Measurements from ENCODE around the gene RACGAP1.

RACGAP1 gene, protein sequence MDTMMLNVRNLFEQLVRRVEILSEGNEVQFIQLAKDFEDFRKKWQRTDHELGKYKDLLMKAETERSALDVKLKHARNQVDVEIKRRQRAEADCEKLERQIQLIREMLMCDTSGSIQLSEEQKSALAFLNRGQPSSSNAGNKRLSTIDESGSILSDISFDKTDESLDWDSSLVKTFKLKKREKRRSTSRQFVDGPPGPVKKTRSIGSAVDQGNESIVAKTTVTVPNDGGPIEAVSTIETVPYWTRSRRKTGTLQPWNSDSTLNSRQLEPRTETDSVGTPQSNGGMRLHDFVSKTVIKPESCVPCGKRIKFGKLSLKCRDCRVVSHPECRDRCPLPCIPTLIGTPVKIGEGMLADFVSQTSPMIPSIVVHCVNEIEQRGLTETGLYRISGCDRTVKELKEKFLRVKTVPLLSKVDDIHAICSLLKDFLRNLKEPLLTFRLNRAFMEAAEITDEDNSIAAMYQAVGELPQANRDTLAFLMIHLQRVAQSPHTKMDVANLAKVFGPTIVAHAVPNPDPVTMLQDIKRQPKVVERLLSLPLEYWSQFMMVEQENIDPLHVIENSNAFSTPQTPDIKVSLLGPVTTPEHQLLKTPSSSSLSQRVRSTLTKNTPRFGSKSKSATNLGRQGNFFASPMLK

DNA sequence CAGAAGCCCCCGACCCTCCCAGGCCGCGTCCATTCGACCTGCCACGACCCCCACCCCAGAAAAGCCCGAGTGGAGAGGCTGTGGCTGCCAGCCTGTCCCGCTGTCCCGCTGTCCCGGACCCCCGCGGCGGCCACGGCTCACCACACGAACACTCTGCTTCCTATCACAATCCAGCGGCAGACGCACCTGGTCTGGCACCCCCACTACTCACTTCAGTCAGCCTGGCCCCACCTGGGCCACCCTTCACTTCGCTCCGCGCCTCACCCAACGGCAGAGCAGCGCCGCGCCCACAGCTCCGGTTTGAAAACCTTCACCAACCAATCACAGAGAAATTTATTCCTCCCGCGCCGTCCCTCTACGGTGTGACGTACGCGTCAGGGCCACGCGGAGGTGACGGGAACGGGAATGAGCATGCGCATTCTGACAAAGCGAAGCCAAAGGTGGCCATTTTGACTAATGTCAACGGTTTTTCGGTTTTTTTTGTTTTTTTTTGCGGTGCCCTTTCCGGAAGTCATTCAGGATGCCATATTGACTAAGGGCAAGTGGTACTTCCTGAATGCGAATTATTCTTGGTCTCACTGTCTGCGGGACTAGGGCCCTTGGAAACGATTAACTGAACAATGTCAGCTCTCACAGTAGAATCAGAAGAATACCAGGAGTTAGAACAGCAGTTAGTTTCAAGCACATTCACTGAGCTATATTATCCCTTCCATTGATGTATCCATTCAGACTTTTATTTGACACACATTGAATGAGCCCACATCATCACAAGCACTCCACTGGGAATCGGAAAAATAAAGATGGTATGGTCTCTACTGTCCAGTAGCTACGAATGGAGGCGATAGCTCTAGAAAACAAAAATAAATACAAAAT, at the start of gene RACGAP1:
Gene RACGAP1 (minus strand): TSS at position 308 of the 873 bp plus-strand sequence. CDS start 8,779 bp downstream, outside the sequence.
- peak; percentile 100 for DNase-seq

DNA sequence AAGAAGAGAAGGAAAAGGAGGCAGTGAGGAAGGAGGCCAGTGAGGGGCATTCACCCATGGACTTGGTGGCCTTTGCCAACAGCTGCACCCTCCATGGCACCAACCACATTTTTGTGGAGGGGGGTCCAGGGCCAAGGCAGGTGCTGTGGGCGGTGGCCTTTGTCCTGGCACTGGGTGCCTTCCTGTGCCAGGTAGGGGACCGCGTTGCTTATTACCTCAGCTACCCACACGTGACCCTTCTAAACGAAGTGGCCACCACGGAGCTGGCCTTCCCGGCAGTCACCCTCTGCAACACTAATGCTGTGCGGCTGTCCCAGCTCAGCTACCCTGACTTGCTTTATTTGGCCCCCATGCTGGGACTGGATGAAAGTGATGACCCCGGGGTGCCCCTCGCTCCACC, 48.4 kb upstream of the RACGAP1 start:
- no peak for DNase-seq

DNA sequence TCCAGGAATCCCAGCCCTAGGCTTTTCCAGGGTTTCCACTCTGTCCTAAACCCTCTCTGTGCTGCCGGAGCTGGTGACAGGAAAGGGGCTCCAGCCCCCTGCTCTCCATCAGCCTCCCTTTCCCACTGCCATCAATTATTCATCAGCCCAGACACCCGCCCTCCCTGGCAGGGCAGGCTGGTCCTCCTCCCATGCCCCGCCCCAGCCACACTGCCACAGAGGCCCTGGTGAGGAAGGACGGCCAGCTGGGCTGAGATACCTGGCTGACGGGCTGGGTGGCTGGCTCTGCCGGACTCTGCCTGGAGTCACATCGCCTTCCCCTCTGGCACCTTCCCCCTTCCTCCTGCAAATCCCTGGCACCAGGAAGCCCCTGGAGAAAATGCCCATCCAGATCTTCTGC, 47.9 kb upstream of the RACGAP1 start:
- DNase-seq: no peak

DNA sequence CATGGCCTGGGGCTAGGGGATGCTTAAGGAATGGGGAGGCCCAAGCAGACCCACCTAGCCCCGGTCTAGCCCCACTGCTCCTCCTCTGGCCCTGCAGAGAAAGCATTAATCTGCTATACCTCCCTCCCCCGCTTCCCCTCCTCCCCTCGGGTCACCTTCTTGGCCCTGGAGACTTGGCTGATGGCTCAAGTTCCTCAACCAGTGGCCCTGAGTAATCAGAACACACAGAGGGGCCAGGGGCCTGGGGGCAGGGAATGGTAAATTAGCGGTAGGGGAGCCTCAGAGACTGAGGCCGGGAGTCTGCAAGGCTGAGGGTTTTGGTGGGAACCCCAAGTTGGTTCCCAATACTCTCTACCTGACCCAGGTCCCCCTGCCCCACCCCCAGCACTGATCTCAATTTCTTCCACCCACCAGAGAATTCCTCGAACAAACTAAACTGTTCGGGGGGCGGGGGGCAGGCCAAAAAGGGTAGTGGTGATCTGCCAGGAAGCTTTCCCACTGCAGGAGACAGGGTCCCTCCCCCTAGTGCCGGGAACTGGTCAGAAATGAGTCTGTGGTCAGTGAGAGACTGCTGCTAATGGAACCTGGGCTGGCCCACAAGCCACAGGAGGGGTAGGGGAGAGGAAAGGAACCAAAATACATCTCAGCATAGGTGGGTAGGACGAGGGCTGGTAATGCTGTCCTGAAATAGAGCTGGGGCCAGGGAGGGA, 47.1 kb upstream of the RACGAP1 start:
- DNase-seq: no peak

DNA sequence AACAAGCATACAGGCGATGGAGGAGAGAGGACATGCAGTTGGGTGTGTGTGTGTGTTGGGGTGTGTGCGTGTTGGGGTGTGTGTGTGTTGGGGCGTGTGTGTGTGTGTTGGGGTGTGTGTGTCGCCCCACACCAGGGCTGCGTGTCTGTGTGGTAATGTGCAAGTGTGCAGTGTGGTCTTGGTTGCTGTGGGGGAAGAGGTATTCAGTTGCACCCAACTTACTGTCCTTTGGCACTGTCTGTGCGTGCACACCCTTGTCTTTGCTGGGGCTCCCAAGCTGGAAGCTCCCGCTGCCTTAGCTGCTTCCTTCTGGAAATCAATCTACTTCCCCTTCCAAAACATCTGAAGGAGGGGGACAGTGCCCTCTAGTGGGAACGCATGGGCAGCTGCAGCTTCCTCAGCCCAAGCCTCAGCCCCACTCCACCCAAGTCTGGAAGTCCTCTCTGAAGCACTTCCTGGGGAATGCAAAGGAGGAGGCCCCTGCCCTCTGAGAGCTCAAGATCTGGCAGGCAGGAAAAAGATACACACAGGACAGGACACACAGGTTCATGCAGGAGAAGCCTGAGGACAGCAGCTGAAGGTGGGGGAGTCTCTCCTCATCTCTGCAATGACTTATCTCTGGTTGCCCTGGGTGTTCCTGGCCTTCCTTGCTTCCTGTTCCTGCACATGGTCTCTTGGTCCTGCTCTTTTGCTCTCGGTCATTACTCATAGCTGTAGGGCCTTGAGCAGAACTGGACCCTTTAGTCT, 45.2 kb upstream of the RACGAP1 start:
- DNase-seq: peak; percentile 86

DNA sequence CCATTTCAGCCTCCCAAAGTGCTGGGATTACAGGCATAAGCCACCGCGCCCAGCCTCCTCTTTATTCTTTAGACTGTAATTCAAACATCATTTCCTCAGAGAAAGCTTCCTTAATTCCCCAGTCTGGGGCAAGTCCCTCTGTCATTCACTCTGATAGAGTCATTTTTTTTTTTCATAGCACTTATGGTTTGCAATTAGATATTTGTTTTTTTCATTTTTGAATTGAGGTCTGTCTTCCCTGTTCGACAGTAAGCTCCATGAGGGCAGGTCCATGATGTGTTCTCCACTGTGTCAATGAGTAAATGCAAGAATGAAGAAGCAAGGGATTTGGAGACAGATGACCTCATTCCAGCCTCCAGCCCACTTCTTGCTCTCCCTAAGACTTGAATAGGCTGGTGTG, 44.2 kb upstream of the RACGAP1 start:
- no peak for DNase-seq

DNA sequence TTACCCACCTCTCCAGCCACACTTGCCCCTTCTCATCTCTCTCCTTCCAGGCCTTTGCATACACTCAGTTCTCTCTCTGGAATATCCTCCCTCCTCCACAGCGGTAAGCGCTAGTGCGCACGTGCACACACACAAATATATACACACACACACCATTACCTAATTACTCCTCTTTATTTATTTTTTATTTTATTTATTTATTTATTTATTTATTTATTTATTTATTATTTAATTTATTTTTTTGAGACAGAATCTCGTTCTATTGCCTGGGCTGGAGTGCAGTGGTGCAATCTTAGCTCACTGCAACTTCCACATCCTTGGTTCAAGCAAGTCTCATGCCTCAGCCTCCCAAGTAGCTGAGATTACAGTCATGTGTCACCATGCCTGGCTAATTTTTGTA, 43.8 kb upstream of the RACGAP1 start:
- DNase-seq: no peak

DNA sequence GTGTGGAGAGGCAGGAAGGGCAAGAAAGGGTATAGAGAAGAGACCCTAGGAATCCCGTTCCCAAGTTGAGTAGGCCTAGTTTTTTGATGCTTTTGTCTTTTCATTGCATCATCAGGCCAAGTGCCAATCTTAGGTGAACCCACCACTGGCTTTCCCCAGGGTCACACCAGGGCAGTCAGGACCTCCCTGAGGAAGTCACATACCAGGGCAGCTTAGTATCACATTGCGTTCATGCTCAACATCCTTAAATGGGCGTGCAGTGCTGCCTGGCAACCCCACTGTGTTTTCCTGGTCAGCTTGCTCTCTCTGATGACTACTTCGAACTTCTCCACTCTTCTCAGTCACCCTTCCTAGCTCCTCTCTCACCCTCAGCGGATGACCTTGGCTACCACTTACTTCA, 41.1 kb upstream of the RACGAP1 start:
- no peak for DNase-seq

DNA sequence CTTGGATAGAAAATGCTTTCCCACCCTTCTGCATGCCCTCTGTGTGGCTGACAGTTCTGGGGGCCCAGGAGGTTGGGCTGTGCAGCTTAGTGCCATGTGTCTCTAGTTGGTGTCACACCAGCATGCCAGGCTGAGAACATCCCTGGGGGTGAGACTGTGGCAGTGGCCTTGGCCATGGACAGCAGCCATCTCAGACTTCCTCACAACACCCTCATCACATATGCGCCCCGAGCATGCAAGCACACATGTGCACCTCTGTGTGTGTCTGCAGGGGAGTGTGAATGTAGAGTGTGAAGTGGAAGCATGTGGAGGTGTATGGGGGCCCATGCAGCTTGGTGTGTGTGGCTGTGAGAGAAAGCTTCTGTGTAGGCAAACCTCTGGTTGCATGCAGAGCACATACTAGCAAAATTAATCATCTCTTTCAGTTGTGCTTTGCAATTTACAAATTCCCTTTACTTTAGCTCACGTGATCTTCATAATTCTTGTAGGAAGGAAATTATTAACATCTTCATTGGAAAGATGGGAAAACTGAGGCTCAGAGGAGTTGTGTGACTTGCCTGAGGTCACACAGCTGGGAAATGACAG, 40.5 kb upstream of the RACGAP1 start:
- DNase-seq: no peak

DNA sequence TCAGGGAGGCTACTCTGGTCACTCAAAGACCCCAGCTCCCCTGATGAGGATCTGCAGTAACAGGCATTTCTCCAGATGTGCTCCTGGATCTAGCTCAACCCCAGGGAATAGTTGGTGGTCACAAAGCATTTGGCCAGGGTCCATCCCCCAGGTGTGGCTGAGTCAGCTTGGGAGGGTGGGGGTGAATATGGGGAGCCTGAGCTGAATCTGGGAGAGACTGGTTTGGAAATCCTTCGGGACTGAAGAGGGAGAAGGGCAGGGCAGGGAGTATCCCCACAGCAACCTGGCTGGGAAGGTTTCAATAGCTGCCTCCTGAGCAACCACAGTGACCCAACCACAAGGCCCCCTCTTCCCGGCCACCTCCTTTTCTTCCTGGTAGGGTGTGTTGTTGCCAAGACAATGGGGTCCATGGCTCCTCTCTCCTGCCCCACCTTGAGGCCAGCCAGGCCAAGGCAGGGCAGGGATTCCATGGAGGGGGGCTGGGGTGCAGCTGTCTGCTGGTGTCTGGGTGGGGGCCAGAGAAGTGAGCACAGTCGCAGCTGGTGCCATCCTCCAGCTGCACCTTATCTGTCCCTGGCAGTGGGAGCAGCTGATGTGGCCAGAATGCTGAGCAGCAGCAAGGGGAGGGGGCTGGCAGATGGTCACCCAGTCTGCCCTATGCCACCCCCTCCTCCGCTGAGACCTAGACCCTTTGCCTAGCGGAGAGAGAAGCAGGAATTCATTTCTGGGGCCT, 37.6 kb upstream of the RACGAP1 start:
- peak; percentile 36 for DNase-seq

DNA sequence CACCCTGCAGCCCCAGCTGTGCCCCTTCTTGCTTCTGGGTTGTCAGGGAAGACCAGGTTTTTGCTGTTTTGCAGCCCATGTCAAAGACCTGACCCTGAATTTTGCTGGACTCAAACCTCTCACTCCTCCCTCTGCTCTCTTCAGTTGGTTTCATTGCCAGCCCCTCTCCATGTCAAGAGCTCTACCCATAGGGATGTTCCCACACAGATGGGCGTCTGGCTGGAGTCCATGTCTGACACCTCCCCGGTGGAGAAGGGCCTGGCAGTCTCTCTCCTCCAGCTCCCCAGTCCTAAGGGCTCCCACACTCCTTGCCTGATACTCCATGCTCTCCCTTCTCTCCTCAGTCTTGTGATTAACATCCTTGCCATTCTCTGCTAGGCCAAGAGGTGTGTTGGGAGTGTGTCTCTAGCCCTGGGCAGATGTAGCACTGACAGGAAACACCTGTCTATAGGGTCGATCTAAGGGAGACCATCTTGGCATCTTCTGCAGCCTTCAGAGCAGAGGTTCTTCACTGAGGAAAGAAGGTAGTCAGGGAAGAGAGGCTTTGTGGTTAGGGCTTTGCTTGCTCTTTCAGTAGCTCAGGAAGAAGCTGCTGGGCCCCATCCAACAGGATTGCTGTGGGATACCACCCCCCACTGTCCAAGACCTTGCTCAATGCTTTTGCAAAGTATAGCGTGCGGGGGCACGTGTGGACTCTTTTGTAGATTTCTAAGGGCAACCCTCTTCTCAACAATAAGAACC, 36.8 kb upstream of the RACGAP1 start:
- DNase-seq: no peak

DNA sequence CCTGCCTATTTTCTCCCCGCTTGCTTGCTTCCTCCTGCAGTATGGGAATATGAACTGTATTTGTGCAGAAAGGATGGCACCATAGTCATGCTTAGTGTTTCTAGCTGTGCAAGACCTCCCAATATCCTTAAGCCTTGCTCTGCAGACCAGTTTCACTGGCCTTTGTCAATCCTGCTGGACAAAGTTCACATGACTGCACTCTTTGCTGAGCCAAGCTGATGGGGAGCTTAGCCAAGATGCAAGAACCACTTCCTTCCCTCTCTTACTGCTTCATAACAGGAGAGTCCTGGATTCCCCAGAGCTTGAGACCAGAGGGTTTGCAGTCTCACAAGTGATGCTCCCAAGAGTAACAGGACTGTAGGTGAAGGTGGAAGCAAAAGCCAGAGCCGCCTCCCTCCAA, 35.9 kb upstream of the RACGAP1 start:
- no peak for DNase-seq

DNA sequence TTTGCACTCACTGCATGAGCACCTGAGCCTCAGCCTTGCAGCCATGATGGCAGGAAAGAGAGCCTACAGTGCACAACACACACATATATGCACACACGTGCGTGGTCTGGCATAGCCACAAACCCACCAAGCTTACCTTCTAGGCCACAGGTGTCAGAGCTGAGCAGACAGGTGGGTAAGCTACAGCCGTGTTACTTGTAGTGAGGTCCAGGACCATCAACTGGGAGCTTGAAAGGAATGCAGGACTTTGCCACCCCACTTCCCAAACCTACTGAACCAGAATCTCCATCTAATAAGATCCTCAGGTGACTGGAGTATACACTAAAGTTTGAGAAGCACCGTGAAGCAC, 34.8 kb upstream of the RACGAP1 start:
- DNase-seq: no peak

DNA sequence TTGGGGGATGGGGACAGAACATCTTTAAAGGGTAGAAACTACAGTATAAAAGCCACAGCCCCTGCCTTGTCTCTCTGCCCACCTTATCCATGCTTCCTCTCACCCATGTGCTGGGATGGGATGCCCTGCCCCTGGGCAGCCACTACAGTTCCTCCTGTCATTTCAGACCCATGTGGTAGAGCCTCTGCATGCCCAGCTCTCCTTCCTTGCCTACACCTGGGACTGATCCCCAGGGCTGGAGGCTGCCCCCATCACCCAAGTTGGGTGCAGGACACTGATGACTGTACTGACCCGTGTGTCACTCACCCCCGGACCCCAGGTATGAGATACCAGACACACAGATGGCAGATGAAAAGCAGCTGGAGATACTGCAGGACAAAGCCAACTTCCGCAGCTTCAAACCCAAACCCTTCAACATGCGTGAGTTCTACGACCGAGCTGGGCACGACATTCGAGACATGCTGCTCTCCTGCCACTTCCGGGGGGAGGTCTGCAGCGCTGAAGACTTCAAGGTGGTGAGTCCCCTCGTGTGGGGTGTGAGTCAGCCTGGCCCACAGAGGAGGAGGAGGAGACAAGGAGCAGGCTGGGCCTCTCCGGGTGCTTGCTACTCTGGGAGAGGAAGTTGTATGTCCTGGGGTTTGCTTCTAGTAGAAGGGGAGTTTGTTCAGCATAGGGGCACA, 34.3 kb upstream of the RACGAP1 start:
- peak; percentile 37 for DNase-seq

DNA sequence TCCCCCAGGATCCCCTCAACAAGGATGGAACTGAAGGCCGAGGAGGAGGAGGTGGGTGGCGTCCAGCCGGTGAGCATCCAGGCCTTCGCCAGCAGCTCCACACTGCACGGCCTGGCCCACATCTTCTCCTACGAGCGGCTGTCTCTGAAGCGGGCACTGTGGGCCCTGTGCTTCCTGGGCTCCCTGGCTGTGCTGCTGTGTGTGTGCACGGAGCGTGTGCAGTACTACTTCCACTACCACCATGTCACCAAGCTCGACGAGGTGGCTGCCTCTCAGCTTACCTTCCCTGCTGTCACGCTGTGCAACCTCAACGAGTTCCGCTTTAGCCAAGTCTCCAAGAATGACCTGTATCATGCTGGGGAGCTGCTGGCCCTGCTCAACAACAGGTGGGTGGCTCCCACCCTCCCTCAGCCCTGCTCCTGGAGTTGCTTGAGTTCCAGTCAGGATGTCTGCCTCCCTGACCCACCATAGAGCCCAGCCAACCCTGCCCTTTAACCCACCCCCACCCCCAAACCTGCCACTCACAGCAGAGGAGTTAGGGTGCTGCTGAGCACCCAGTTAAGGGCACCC, 33.5 kb upstream of the RACGAP1 start:
- no peak for DNase-seq

DNA sequence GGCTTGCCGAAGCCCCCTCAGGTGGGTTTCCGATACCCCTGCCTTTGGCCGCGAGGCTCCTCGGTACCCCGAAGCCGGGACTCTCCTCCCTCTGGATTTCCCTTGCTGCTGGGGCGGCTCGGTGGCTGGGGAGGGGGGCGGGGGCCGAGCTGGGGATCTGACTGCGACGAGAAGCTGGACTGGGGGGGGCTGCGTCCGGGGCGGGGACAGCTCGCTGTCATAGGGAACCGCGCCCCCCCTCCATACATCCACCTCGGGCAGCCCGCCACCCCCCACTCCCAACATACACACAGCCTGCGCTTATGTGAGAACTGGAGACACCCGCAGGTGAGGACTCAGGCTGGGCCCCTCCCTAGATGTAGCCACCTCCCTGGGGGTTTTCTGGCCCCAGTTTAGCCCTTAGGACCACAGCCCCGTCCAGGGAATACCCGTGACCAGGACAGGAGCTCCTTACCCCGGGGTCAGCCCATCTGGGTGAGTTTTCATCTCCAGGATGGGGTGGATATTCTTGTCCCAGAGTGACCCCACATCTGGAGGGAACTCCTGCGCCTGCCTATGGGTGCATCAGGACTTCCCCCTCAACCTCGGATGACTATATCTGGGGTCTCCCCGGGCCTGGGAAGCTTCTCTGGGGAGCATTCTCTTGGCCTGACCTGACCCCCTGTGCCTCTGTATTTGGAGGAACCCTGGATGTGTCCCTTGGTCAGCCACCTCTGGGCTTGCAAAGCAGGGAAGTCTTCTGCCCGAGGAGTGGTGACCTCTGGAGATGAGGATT, 32.8 kb upstream of the RACGAP1 start:
- DNase-seq: no peak

DNA sequence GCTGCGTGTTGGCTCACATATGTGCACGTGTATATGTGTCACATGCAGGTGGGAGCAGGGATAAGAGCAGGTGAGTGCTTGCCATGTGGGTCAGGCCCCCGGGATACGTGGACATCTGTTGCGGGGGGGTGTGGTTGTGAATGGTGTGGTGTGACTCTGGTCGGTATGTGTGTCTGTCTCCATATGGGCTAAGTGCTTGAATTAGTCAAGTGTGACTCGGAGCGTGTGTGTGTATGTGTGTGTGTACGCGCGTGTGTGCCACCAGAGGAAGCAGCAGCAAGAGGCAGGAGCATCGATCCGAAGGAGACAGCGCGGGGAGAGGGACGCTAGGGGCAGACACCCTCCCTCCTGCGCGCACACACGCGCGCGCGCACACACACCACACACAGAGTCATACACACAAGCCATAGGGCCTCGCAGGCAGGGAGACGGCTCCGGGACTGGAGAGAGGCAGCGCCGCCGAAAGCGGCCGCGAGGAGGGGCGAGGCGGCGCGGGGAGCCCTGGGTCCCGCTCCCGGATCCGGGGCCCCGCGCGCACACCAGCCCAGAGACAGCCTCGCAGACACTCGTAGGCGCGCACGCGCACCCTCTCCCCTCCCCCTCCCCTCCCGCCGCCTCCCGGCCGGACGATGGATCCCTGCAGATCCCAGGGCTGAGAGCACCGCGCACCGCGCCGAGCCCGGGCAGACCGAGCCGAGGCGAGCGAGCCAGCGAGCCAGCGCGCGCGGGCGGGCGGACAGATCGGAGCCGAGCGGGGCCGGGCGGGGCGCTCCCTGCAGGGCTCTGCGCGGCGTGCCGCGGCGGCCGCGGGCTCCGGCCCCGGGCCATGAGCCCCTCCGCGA, 31.9 kb upstream of the RACGAP1 start, which contains the start of gene ASIC1:
Gene ASIC1 (plus strand): TSS at position 597 of the 842 bp plus-strand sequence. CDS start 1,171 bp downstream, outside the sequence.
- peak; percentile 59 for DNase-seq

DNA sequence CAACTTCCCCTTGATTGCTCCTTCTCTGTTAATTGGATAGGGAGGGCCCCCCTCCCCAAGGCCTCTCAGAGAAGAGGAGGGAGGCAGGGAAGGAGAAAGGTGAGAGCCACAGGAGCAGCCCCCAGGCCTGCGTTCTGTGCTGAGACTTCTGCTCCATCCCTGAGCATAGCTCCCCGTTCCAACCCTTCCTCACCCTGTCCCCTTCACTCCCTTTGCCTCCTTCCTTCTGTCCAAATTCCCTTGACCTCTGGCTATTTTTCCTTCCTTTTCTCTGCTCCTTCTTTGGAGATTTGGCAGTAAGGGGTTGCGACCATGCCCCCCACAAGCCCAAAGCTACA, 31.3 kb upstream of the RACGAP1 start:
- DNase-seq: no peak

Measured in hematopoietic multipotent progenitor cell treated with erythropoietin and hydrocortisone succinate and interleukin-3 and kit ligand, for 6 days (in vitro differentiated cells).